AG10803 (cell line): Measurements from ENCODE around the gene PCCA.

Experiments
- DNase-seq: peaks from one replicate; pipeline ENCODE4 v3.0.0; 2010; ENCODE audit warnings: low read depth
- H3K4me3 ChIP-seq: 2 replicates; pipeline ENCODE4 v1.5.1; 2011; ENCODE audit warnings: mild to moderate bottlenecking, low read length, control low read depth
- TF ChIP-seq, protein P1 (sequence below): conservative IDR thresholded peaks from 2 replicates; pipeline ENCODE4 v1.5.1; 2011; ENCODE audit warnings: mild to moderate bottlenecking, low read length, control low read depth, inconsistent platforms

Gene PCCA

GRCh38 chr13:100110269-100110668, 21.4 kb downstream of the PCCA start:
- no peak for DNase-seq
- no peak overlapping the region for H3K4me3 ChIP-seq
- TF ChIP-seq, protein P1, sequence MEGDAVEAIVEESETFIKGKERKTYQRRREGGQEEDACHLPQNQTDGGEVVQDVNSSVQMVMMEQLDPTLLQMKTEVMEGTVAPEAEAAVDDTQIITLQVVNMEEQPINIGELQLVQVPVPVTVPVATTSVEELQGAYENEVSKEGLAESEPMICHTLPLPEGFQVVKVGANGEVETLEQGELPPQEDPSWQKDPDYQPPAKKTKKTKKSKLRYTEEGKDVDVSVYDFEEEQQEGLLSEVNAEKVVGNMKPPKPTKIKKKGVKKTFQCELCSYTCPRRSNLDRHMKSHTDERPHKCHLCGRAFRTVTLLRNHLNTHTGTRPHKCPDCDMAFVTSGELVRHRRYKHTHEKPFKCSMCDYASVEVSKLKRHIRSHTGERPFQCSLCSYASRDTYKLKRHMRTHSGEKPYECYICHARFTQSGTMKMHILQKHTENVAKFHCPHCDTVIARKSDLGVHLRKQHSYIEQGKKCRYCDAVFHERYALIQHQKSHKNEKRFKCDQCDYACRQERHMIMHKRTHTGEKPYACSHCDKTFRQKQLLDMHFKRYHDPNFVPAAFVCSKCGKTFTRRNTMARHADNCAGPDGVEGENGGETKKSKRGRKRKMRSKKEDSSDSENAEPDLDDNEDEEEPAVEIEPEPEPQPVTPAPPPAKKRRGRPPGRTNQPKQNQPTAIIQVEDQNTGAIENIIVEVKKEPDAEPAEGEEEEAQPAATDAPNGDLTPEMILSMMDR, result no peak

- no peak overlapping the region for H3K4me3 ChIP-seq
- DNase-seq, result no peak
- TF ChIP-seq, protein P1, result no peak
Measured at GRCh38 chr13:100112186-100112838, 23.4 kb downstream of the PCCA start.

- TF ChIP-seq, protein P1, result no peak
- DNase-seq, result no peak
- H3K4me3 ChIP-seq, result no peak overlapping the region
Measured at GRCh38 chr13:100115693-100116254, 26.9 kb downstream of the PCCA start.

GRCh38 chr13:100124265-100124664, 35.4 kb downstream of the PCCA start:
- DNase-seq, result peak; percentile 6
- TF ChIP-seq, protein P1, result no peak
- no peak overlapping the region for H3K4me3 ChIP-seq

DNA sequence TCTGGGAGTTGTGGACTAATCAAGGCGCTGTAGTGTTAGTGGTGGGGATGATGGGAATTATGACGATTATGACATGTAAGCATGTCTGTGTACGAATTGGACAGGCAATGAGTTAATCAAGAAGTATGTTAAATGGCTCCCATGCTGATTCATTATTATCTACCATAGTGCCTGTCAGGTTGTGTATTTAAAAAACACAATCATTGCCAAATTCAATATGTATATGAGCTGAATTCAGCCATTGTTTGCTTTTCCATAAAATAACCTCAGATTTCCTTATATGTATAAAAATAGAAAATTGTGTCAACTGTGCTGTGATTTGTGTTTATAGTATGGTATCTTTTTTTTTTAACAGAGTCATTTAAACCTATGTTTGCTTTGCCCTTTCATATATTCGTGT, 37.1 kb downstream of the PCCA start:
- no peak for DNase-seq
- no peak overlapping the region for H3K4me3 ChIP-seq
- TF ChIP-seq, protein P1, result no peak

DNA sequence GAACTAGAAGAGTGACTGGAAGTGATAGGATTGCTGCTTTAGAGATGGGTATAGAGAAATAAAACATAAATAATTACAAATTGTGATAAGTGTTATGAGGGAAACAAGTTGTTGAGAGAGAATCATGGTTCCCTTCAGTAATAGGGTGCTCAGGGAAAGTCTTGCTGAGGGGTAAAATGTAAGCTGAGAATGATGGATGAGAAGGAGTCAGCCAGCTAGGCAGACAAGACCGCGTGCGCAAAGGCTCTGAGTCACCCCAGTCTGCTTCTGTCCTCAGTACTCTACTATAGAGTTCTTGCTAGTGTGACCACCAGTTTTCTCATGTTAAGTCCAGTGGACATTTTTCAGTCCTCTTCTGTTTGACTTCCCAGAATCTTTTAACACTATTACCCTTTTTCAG, 39.5 kb downstream of the PCCA start:
- DNase-seq, result no peak
- TF ChIP-seq, protein P1, result no peak
- H3K4me3 ChIP-seq, result no peak overlapping the region

DNA sequence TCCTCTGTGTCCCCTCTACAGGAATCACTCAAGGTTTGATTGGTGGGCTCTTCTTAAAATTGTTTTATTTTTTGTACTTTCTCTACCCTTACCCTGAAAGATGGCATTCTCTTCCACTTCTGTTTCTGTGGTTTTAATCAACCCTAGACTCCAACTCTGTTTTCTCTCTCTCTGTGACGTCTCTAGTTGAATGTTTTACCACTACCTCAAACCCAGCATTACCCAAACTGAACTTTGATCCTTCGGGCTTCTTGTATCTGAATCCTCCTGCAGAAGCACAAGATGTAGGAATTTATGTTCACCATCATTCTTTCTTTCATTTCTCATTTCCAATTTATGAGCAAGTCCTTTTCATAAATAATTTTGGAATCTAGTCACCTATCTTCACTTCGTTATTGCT, 39.9 kb downstream of the PCCA start:
- TF ChIP-seq, protein P1, result no peak
- DNase-seq, result no peak
- no peak overlapping the region for H3K4me3 ChIP-seq
